NCI-H1092 (cell line): ENCODE measurements around the gene SLC25A21.
"Not testable (repeated sequence)": the region's sequence is repeated elsewhere in the genome, so short reads cannot be mapped to it uniquely, and the experiment has no call there.

Experiments used
- DNase-seq: peaks from one replicate; lab custom pipeline; 2025; lab: John Stamatoyannopoulos, UW

The SLC25A21 gene

DNA sequence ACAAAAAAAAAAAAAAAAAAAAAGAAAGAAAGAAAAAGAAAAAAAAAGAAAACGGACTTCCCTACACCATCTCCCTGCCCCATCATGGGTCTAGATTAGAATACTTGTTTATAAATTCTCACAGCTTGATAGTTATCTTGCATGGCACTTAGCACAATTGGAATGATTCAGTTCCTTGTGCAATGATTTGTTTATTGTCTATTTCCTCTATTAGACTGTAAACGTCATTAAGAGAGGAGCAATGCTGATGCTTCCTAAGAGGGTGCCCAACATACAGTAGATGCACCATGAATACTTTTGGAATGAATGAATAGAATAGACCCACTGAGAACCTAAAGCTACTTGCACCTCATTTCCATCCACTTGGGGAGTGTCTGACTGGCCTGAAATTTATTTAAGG lies 469.9 kb downstream of the SLC25A21 start:
- DNase-seq, result no peak

GRCh38 chr14:36701132-36701531 lies 471.3 kb downstream of the SLC25A21 start:
- no peak for DNase-seq

DNA sequence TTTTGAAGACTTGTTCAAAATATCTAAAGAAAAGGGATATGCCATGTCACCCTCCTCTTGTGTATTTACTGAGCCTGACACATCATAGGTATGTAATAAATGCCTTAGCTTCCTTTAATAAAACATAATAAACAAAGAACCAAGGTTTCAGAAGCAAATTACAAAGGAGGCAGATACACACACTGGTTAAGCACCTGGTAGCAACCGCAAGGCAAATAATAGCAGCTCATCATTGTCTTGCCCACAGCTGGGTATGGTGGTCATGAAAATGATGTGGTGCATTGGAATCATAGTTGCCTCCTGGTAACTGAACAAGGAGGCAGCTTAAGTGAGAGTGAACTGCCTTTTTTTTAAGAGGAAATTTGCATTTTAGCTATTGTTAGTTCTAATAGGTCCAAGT lies 471.8 kb downstream of the SLC25A21 start:
- no peak for DNase-seq

- DNase-seq, result not testable (repeated sequence)
These were observed 473.0 kb downstream of the SLC25A21 start for GRCh38 chr14:36699420-36699819.

DNA sequence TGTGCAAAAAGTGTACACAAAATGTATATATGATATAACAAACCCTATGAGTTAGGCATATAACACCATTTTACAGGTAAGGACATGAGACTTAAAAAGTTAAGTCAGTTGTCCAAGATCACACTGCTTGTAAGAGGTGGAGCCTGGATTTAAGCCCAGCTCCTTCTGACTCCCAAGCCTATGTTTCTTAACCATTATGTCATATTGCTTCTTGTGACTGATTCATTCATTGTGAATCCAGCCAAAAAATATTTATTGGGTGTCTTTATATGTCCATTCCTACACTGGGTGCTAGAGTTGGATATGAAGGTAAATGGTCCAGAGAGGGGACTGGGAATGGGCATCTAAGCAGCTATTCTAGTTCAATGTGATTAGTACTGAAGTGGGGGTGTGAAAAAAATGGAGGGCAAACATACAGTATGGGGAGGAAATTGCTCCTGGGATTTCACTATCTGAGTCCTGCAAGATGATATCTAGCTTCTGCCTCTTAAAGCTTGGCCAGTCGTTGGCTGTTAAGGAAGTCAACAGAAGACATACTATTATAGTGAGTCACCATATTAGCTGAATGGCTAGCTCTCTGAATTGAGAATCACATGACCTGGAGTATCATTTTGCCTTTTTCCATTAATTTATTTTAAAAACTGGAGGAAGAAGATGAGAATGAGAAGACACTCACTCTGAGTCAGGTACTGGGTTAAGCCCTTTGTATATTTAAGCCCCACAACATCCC lies 481.9 kb downstream of the SLC25A21 start:
- no peak for DNase-seq

GRCh38 chr14:36684946-36685345 lies 487.5 kb downstream of the SLC25A21 start:
- DNase-seq, result no peak

- DNase-seq, result no peak
These were observed 489.2 kb downstream of the SLC25A21 start for GRCh38 chr14:36683083-36683724.

- no peak for DNase-seq
These were observed 490.1 kb downstream of the SLC25A21 start for GRCh38 chr14:36682338-36682737.

DNA sequence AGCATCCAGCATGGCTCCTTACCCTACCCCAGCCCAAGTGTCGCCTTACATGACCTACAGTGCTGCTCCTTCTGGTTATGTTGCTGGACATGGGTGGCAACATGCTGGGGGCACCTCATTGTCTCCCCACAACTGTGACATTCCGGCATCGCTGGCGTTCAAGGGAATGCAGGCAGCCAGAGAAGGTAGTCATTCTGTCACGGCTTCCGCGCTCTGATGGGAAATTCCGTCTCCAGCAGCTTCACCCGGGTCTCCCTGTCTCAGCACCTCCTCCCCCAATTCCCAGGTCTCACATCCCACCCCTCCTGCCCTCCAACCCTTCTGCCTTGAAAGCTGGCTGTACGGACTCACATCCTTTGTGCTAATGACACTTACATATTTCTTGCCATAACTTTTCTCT lies 496.2 kb downstream of the SLC25A21 start:
- no peak for DNase-seq

DNA sequence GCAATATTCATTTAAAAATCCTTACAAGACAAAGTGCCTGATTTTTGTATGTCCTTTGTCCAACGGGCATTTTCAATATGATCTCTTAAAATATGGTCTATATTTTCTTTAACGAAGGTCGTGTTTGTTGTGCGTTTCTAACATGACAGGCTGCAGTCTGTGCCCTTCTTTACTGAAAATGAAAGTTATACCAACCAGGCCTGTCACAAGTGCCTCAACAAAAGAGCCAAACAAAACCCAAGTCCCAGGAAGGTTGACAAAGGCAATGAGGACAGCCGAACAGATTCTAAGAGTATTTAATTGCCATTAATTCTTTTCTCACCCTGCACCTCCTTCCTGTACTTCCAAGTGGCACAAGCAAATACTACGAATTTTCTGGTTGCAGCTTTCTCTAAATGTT lies 496.8 kb downstream of the SLC25A21 start:
- DNase-seq, result no peak

DNA sequence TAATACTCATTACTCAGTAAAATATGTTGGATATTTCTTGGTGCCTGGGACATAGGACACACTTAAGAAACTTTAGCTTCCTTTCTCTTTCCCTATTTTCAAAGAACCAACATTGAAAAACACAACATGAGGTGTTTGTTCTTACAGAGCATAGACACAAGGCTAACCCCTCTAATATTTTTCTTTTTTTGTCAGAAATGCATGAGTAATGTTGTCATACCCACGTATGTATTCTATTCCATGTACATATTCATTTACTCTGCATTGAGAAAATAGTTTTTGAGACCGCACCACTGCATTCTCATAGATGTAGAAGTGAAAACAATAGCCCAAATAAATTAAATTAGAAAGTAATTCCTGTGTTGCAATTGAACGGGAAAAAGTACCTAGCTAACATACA lies 497.7 kb downstream of the SLC25A21 start:
- DNase-seq, result no peak

DNA sequence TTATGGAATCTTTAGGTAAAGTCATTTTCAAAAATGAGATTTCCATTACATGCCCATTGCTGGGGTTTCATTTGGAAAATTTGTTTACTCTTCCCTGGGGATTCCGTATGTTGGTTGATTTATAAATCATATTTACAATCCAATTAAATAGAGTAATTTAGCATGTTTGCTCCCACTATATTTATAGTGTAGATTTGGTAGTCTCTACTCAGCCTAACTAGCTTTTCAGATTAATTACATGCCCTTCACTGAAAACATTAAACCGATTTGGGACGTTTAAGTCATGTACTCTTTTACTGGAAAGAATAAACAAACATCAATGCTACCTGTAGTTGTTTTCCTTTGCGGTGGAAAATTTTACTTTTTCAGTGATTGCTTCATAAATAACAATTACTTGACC lies 500.3 kb downstream of the SLC25A21 start:
- DNase-seq, result no peak

- DNase-seq, result no peak
These were observed 501.3 kb downstream of the SLC25A21 start for GRCh38 chr14:36671149-36671548.

DNA sequence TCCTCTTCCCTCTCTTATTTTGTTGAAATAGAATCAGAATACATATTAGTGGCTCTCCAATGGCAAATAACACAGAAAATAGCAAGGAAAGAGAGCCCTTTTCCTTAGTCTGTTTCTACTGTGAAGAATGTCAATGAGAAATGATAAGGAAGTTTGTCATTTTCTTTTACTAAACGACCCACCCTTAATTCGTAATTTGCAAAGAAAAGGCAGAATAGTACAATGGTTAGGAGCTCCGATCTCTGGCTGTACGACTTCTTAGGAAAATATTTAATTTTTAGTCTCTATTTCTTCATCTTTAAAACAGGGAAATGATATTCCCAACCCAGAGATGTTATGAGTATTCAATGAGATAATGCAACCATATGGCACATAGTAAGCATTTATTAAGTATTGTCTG lies 504.7 kb downstream of the SLC25A21 start:
- no peak for DNase-seq

DNA sequence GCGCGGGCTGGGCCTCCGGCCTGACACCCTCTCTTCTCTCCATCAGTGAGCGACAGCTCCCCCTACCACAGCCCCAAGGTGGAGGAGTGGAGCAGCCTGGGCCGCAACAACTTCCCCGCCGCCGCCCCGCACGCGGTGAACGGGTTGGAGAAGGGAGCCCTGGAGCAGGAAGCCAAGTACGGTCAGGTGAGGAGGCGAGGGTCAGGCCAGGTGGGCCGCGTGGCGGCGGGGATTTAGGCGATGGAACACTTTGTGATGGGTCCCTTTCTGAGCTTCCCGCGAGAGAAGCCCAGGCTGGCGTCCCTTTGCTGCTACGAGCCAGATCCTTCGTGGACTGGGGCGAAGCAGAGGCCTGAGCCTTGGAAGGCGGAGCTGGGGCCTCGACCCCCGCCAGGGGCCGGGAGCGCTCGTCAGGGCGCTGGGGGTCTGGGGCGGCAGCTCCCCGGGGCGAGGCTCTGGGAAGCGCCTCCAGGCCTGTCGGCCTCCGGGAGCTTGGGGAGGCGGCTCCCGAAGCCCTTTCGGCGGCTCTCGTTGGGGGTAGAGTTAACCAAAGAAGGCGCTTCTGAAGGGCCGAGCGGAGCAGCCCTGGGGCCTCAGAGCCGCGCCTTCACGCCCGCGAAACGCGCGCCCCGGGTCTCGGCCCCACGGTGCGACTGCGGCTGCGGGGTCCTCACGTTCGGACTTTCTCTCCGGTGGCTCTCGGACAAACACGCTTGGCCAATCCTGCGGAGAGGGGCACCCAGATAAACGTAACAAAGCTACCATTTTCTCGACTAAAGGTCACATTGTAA lies 505.8 kb downstream of the SLC25A21 start:
- no peak for DNase-seq

DNA sequence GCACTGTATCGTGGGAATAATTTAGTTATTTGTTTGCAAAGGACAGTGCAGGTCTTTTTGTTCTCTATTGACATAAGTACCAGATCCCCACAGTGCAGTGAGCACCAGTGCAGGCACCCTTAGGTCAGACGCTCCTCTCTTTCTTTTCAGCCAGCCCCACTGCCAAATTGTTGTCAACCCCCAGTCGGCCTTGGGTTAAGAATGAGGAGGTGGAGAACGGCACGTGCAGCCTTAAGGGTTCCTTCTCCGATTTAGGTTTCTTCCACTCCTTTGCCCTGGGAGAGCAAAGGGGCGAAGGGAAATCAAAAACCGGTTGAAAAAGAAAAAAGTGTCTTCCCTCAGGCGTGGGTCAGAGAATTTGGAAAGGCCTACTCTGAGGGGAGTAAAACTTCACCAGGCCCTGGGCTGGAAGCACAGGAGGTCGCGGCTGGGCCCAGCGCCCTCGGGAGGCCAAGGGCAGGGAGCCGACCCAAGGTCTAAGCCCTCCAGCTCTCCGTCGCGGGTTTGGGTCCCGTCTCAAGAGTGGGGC lies 506.5 kb downstream of the SLC25A21 start:
- DNase-seq, result no peak

DNA sequence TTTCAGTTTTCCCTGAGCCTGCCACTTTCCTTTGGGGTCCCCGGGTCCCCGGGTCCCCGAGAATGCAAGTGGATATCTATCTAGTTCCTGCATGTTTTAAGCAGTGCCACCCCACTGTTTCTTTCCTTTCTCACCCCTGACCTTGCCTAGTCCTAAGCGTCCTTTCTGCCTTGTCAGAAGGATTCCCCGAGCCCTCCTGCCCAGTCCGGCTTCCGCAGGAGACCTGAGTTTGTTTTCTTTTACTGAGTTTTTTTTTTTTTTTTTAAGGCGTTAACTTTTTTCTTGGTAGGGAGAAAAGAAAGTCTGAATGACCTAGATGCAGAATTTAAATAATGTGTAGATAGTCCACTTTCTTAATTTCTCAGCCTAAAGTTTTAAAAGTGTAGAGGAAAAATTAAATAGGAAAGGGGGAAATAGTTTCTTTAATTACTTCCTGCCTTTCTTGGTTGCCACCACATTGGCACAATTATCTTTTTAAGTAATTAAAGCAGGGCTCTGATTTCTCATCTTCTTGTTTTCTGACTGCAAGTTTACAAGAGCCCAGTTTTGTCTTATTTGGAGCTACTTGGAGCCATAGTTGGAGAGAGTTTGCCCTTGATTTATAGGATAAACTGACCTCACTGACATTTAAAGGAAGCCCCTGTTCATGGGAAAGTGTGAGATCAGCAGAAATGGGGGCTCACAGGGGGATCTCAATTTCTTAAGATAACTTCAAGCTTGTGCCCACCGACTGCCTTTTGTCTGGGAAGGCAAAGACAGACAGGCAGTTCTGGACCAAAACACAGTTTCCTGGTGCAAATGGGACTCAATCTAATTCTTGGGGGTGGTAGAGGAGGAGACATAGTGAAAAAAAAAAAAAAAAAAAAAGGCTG lies 507.8 kb downstream of the SLC25A21 start:
- DNase-seq, result no peak

DNA sequence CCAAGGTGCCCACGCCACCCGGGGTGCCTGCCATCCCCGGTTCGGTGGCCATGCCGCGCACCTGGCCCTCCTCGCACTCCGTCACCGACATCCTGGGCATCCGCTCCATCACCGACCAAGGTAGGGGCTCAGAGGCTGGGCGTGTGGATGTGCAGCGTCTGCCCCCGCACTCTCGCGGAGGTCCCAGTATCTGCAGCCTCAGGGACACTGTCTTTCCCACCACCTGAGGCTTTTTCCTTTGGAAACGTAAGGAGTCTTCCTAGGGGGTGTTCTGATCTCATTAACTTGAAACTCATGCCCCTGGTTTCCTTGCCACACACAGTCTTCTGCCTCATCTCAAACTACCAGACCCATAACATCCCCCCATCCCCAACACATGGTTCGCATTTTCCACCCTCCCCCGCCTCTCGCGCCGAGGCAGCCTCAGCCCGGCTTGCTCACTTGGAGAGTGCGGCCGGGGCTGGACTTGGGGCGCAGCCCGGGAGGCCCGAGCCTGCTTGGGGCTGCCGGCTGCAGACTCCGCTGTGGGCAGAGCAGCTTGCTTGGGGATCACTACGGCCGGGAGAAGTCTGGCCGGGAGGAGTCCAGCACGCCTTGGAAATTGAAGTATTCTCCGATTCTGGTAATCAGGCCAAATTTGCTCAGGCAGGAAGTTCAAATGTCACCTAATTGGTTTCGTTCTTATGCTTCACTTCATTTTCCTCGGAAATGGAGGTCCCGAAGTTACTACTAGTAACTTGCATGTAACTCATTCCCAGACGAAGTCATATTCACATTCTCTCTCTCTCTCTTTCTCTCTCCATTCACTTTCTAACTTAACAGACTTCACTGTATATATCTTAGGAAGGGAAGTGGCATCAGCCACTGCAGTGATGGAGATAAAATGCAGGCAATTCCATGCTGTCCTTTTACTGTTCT lies 508.7 kb downstream of the SLC25A21 start:
- no peak for DNase-seq

GRCh38 chr14:36662543-36663403 lies 509.6 kb downstream of the SLC25A21 start:
- DNase-seq, result peak; percentile 22

GRCh38 chr14:36662258-36662542 lies 510.2 kb downstream of the SLC25A21 start:
- DNase-seq, result no peak
